ENCODE data around the gene ABRAXAS1. TPM values are rescaled to one million over a fixed set of nuclear protein-coding genes. Genes with fewer than 3 reads are reported as not detected.

ABRAXAS1 gene
- total and polyA plus RNA-seq, 4 donors: 0.96 to 7.8 (median 1.3) TPM

DNA sequence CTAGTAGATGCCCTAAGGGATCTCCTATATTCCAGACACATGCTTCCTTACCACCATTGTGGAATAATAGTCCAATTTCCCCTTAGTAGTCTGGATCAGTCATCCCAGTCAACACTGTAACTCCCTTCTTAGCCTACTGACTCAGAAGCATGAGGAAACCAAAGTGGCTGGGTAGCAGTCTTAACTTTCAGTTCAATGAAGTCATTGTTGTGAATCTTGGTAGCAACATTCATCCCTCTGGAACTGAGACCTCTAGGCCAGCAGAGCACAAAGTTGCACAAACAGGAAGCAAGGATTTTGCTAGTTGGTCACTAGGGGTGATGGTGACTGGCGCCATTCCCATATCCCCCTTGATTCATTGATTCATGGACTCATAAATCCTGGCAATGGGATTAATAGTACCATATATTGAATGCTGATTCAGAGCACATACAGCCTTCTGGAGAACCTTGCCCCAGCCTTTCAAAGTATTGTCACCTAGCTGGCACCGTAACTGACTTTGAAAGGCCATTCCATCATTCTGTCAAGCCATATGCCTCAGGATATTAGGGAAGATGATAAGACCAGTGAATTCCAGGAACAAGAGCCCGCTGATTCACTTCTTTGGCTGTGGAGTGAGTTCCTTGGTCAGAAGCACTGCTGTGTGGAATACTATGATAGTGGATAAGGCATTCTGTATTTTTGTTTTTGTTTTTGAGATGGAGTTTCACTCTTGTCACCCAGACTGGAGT lies 31.3 kb upstream of the ABRAXAS1 start:
- Histone ChIP-seq H3K27me3 (ENCODE audit: control insufficient read depth in 4 of 4, insufficient read depth in 4 of 4, low read length in 3 of 4) (no peaks in the 10 kb centered on the region), H3K36me3 (ENCODE audit: control insufficient read depth in 4 of 4, insufficient read depth in 3 of 4, low read depth in 1 of 4, low read length in 3 of 4) (no peaks in the 10 kb centered on the region), H3K9ac (ENCODE audit: low read depth in 1 of 2, low read length in 2 of 2) (no peak overlapping the region), H3K9me3 (ENCODE audit: control insufficient read depth in 4 of 4, low read length in 3 of 4) (no peaks in the 10 kb centered on the region), H3K27ac (ENCODE audit: low read depth in 1 of 2, low read length in 2 of 2) (no peak overlapping the region), H3K4me1 (ENCODE audit: control insufficient read depth in 4 of 4, insufficient read depth in 4 of 4, low read length in 3 of 4) (no peaks in the 10 kb centered on the region), H3K4me3 (ENCODE audit: low read depth in 1 of 3, low read length in 3 of 3) (no peak overlapping the region)
- DNase-seq (ENCODE audit: low spot score): no peak
- TF ChIP-seq YY1 (IDR thresholded peaks at IDR 0.05) (no peak), HNF4A (conservative IDR thresholded peaks at IDR 0.05) (no peak), SP1 (IDR thresholded peaks at IDR 0.05) (no peak), RAD21 (IDR thresholded peaks at IDR 0.05) (no peak), JUND (IDR thresholded peaks at IDR 0.05) (no peak), FOXA2 (IDR thresholded peaks at IDR 0.05) (no peak), FOXA1 (IDR thresholded peaks at IDR 0.05) (no peak), GABPA (IDR thresholded peaks at IDR 0.05 in 1 of 2, conservative IDR thresholded peaks at IDR 0.05 in 1 of 2) (no peak)
- TF ChIP-seq, protein P1, sequence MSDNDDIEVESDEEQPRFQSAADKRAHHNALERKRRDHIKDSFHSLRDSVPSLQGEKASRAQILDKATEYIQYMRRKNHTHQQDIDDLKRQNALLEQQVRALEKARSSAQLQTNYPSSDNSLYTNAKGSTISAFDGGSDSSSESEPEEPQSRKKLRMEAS (IDR thresholded peaks at IDR 0.05): no peak
- TF ChIP-seq, protein P2, sequence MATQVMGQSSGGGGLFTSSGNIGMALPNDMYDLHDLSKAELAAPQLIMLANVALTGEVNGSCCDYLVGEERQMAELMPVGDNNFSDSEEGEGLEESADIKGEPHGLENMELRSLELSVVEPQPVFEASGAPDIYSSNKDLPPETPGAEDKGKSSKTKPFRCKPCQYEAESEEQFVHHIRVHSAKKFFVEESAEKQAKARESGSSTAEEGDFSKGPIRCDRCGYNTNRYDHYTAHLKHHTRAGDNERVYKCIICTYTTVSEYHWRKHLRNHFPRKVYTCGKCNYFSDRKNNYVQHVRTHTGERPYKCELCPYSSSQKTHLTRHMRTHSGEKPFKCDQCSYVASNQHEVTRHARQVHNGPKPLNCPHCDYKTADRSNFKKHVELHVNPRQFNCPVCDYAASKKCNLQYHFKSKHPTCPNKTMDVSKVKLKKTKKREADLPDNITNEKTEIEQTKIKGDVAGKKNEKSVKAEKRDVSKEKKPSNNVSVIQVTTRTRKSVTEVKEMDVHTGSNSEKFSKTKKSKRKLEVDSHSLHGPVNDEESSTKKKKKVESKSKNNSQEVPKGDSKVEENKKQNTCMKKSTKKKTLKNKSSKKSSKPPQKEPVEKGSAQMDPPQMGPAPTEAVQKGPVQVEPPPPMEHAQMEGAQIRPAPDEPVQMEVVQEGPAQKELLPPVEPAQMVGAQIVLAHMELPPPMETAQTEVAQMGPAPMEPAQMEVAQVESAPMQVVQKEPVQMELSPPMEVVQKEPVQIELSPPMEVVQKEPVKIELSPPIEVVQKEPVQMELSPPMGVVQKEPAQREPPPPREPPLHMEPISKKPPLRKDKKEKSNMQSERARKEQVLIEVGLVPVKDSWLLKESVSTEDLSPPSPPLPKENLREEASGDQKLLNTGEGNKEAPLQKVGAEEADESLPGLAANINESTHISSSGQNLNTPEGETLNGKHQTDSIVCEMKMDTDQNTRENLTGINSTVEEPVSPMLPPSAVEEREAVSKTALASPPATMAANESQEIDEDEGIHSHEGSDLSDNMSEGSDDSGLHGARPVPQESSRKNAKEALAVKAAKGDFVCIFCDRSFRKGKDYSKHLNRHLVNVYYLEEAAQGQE (IDR thresholded peaks at IDR 0.05): no peak
- TF ChIP-seq, protein P3, sequence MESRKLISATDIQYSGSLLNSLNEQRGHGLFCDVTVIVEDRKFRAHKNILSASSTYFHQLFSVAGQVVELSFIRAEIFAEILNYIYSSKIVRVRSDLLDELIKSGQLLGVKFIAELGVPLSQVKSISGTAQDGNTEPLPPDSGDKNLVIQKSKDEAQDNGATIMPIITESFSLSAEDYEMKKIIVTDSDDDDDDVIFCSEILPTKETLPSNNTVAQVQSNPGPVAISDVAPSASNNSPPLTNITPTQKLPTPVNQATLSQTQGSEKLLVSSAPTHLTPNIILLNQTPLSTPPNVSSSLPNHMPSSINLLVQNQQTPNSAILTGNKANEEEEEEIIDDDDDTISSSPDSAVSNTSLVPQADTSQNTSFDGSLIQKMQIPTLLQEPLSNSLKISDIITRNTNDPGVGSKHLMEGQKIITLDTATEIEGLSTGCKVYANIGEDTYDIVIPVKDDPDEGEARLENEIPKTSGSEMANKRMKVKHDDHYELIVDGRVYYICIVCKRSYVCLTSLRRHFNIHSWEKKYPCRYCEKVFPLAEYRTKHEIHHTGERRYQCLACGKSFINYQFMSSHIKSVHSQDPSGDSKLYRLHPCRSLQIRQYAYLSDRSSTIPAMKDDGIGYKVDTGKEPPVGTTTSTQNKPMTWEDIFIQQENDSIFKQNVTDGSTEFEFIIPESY (IDR thresholded peaks at IDR 0.05): no peak
- 61% methylated on average over 3 of the region's 3 CpGs for WGBS

DNA sequence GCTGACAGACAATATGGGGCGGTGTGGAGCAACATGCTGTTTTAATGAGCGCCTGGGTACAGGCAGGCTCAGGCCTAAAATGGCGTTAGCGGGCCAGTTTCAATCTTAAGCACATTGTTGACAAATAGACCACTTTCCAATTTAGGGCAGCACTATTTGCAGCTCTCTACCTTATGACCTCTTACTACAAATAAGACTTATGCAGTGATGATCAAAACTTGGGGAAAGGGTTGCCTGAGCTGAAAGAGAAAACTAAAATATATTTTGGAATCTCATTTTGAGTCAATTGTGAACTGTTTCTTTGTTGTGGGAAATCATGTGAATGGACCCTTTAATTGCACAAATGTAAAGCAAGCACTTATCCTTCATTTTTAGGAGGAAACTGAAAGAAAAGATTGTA lies 25.5 kb upstream of the ABRAXAS1 start:
- H3K4me1 ChIP-seq (ENCODE audit: control insufficient read depth in 4 of 4, insufficient read depth in 4 of 4, low read length in 3 of 4): no peaks in the 10 kb centered on the region
- WGBS: 76% methylated on average over 4 of the region's 4 CpGs
- H3K4me3 ChIP-seq (ENCODE audit: low read depth in 1 of 3, low read length in 3 of 3): no peak overlapping the region
- no peak overlapping the region for H3K9ac ChIP-seq (ENCODE audit: low read depth in 1 of 2, low read length in 2 of 2)
- H3K27ac ChIP-seq (ENCODE audit: low read depth in 1 of 2, low read length in 2 of 2): no peak overlapping the region
- H3K36me3 ChIP-seq (ENCODE audit: control insufficient read depth in 4 of 4, insufficient read depth in 3 of 4, low read depth in 1 of 4, low read length in 3 of 4): no peaks in the 10 kb centered on the region
- no peaks in the 10 kb centered on the region for H3K27me3 ChIP-seq (ENCODE audit: control insufficient read depth in 4 of 4, insufficient read depth in 4 of 4, low read length in 3 of 4)
- DNase-seq (ENCODE audit: low spot score): no peak
- TF ChIP-seq, protein P4, sequence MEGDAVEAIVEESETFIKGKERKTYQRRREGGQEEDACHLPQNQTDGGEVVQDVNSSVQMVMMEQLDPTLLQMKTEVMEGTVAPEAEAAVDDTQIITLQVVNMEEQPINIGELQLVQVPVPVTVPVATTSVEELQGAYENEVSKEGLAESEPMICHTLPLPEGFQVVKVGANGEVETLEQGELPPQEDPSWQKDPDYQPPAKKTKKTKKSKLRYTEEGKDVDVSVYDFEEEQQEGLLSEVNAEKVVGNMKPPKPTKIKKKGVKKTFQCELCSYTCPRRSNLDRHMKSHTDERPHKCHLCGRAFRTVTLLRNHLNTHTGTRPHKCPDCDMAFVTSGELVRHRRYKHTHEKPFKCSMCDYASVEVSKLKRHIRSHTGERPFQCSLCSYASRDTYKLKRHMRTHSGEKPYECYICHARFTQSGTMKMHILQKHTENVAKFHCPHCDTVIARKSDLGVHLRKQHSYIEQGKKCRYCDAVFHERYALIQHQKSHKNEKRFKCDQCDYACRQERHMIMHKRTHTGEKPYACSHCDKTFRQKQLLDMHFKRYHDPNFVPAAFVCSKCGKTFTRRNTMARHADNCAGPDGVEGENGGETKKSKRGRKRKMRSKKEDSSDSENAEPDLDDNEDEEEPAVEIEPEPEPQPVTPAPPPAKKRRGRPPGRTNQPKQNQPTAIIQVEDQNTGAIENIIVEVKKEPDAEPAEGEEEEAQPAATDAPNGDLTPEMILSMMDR (IDR thresholded peaks at IDR 0.05; ENCODE audit: low read depth, low read length, missing input control): no peak
- TF ChIP-seq SP1 (IDR thresholded peaks at IDR 0.05) (no peak), NR2F2 (IDR thresholded peaks at IDR 0.05) (no peak), TAF1 (conservative IDR thresholded peaks at IDR 0.05) (no peak), JUND (IDR thresholded peaks at IDR 0.05) (no peak), FOXA2 (IDR thresholded peaks at IDR 0.05) (no peak), RXRA (IDR thresholded peaks at IDR 0.05) (no peak), EGR1 (IDR thresholded peaks at IDR 0.05; ENCODE audit: low read depth in 2 of 2) (no peak), GABPA (IDR thresholded peaks at IDR 0.05 in 1 of 2, conservative IDR thresholded peaks at IDR 0.05 in 1 of 2) (no peak), HNF4A (conservative IDR thresholded peaks at IDR 0.05) (no peak)
- TF ChIP-seq, protein P1 (IDR thresholded peaks at IDR 0.05): no peak
- H3K9me3 ChIP-seq (ENCODE audit: control insufficient read depth in 4 of 4, low read length in 3 of 4): no peaks in the 10 kb centered on the region
